ENCODE results near the gene CDKL5. TPM values are rescaled to one million over a fixed set of nuclear protein-coding genes. Genes with fewer than 3 reads are reported as not detected.

Gene CDKL5
- total RNA-seq, 1 donor: 6.5 TPM

GRCh38 chrX:18654875-18655836, 229.7 kb downstream of the CDKL5 start:
- DNase-seq (ENCODE audit: low read depth): peak; percentile 41
- TF ChIP-seq, protein P1, sequence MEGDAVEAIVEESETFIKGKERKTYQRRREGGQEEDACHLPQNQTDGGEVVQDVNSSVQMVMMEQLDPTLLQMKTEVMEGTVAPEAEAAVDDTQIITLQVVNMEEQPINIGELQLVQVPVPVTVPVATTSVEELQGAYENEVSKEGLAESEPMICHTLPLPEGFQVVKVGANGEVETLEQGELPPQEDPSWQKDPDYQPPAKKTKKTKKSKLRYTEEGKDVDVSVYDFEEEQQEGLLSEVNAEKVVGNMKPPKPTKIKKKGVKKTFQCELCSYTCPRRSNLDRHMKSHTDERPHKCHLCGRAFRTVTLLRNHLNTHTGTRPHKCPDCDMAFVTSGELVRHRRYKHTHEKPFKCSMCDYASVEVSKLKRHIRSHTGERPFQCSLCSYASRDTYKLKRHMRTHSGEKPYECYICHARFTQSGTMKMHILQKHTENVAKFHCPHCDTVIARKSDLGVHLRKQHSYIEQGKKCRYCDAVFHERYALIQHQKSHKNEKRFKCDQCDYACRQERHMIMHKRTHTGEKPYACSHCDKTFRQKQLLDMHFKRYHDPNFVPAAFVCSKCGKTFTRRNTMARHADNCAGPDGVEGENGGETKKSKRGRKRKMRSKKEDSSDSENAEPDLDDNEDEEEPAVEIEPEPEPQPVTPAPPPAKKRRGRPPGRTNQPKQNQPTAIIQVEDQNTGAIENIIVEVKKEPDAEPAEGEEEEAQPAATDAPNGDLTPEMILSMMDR (IDR thresholded peaks at IDR 0.05; ENCODE audit: insufficient read depth, low read depth, low read length): no peak

GRCh38 chrX:18661273-18661672, 235.9 kb downstream of the CDKL5 start:
- no peak for DNase-seq (ENCODE audit: low read depth)
- TF ChIP-seq, protein P1 (IDR thresholded peaks at IDR 0.05; ENCODE audit: insufficient read depth, low read depth, low read length): no peak
- H3K4me3 ChIP-seq (ENCODE audit: low read depth, low read length): no peak overlapping the region

More at GRCh38 chrX:18654875-18655836, 229.7 kb downstream of the CDKL5 start:
- H3K4me3 ChIP-seq (ENCODE audit: low read depth, low read length): no peak overlapping the region

- no peak for DNase-seq (ENCODE audit: low read depth)
- TF ChIP-seq, protein P1 (IDR thresholded peaks at IDR 0.05; ENCODE audit: insufficient read depth, low read depth, low read length): no peak
- H3K4me3 ChIP-seq (ENCODE audit: low read depth, low read length): no peak overlapping the region
Observed at GRCh38 chrX:18664947-18665346, 239.5 kb downstream of the CDKL5 start.

DNA sequence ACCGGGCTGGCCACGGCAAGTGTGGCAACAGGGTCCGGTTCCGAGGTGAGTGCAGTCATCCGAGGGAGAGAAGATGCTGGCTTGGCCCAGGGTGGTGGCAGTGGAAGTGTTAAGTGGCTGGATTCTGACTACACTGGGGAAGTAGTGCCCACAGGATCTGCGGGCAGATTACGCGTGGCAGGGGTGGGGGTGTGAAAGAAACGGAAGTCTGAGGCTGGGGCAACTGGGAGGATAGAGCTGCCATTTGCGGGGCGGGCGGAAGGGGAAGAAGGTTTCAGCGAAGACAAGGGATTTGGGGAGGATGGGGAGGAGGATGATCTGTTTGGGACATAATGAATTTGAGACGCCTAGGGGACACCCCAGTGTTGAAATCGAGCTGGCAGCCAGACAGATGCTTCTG, 241.2 kb downstream of the CDKL5 start:
- TF ChIP-seq, protein P1 (IDR thresholded peaks at IDR 0.05; ENCODE audit: insufficient read depth, low read depth, low read length): no peak
- no peak for DNase-seq (ENCODE audit: low read depth)
- H3K4me3 ChIP-seq (ENCODE audit: low read depth, low read length): no peak overlapping the region

DNA sequence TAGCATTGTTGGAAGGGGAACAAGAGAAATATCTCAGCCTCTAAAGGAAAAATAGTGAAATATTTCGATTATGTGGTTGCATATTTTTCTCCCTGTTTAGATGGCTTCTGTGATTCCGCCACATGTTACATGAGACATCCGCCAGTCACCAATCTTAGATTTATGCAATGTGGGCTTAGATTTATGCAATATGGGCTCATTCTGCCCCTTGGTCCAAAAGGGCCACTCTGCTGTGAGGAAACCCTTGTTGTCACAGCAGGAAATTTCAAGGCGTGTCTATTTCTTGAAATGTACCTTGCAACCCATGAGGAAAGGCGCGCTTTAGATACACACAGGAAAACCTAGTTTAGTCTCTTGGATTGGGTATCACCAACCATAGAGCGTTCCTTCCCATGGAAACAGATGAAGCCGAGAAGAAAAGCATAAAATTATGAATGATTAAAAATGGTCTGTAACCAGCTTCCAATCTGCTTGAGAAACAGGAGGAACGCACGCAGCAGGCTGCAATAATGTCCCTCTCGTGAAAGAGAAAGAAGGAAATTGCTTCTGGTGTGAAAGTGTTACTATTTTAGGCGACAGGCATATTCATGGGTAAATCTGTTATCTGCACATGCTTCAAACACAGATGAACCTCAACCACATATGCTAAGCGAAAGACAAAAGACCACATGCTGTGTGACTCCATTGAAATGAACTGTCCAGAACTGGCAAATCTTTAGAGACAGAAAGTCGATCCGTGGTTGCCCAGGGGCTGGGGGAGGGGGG, 242.8 kb downstream of the CDKL5 start:
- no peak for DNase-seq (ENCODE audit: low read depth)
- H3K4me3 ChIP-seq (ENCODE audit: low read depth, low read length): no peak overlapping the region

GRCh38 chrX:18672008-18672407, 246.6 kb downstream of the CDKL5 start, which contains the start of gene RS1:
Gene RS1, minus strand, starts transcription at chrX:18672108. Its CDS starts 40 bp downstream, at chrX:18672068.
- TF ChIP-seq, protein P1 (IDR thresholded peaks at IDR 0.05; ENCODE audit: insufficient read depth, low read depth, low read length): no peak
- no peak within 1 kb of the TSS for H3K4me3 ChIP-seq (ENCODE audit: low read depth, low read length)
- DNase-seq (ENCODE audit: low read depth): no peak

More for the DNA sequence above, 242.8 kb downstream of the CDKL5 start:
- TF ChIP-seq, protein P1 (IDR thresholded peaks at IDR 0.05; ENCODE audit: insufficient read depth, low read depth, low read length): no peak
